HG03064 (cell line): Measurements from ENCODE around the gene OSCAR.
"Not testable (repeated sequence)": the region's sequence is repeated elsewhere in the genome, so short reads cannot be mapped to it uniquely, and the experiment has no call there.

Experiments used
- ATAC-seq: cut with Tn5 transposase; IDR thresholded peaks from one replicate; pipeline ENCODE4 v1.9.1; 2021; ENCODE audit warnings: low read depth; ENCODE audit not compliant: unreplicated experiment

Gene OSCAR

DNA sequence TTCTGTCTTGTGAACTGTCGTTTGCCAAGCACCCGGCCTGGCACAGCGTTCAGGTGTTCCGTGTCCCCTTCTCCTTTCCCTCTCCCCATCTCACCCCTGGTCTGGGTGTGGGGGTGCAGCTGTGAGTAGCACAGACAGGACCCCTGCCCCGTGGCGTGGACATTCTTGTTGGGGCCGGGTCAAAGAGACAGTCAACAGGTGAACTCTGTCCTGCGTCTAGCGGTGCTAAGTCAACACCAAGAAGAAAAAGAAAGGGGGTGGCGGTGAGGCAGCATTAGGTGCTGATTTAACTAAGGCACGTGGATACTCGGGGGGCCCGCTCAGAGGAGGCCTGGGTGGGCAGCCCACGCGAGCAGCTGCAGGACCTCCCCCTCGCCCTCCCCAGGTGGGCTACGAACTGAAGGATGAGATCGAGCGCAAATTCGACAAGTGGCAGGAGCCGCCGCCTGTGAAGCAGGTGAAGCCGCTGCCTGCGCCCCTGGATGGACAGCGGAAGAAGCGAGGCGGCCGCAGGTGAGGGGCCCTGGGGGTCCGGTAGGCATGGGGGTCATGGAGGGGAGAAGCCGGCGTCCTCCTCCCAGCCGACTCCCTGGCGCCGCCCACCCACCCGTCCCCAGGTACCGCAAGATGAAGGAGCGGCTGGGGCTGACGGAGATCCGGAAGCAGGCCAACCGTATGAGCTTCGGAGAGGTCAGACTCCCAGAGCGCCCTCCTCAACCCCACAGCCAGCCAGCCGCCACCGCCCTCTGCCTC lies 27.3 kb upstream of the OSCAR start:
- ATAC-seq: no peak

DNA sequence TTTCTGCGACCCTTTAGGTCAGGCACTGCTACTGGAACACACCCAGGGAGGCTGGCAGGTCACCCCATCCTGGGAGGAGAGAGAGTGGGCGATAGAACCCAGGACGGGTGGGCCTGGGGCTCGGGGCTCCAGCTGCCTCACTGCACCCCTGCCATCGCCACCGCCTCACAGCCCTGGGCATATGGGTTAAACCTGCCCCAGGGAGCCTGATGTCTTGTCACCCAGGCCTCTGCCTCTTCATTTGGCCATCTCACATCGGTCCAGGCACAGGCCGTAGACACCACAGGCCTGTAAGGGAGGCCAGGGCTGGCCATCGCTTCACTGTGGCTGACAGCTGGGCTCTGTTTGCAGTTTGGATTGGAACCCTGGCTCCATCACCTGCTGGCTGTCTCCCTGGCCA lies 25.1 kb upstream of the OSCAR start:
- ATAC-seq: no peak

DNA sequence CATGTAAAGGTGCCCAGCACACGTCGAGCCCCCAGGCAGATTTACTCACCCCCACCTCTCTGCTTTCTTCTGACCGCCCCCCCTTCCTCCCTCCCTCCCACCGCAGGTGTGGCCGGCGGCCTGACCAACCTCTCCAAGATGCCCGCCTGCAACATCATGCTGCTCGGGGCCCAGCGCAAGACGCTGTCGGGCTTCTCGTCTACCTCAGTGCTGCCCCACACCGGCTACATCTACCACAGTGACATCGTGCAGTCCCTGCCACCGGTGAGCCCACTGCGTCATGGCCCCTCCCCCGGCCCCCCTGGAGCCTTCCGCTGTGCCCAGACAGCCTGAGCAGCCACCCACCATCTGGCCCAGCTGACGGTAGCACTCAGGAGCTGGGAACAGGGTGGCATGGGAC lies 23.8 kb upstream of the OSCAR start:
- no peak for ATAC-seq

DNA sequence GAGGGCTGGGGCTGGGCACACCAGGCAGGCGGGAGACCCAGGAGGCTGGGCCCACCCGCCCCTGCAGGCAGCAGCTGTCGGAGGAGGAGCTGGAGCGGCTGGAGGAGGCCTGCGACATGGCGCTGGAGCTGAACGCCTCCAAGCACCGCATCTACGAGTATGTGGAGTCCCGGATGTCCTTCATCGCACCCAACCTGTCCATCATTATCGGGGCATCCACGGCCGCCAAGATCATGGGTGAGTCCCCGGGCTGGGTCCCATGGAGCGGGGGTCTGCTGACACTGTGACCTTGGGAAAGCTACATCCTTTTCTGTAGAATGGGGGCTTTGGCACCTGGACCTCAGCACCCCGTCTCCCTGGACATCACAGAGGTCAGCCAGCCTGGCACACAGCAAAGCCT lies 23.1 kb upstream of the OSCAR start:
- ATAC-seq: no peak

DNA sequence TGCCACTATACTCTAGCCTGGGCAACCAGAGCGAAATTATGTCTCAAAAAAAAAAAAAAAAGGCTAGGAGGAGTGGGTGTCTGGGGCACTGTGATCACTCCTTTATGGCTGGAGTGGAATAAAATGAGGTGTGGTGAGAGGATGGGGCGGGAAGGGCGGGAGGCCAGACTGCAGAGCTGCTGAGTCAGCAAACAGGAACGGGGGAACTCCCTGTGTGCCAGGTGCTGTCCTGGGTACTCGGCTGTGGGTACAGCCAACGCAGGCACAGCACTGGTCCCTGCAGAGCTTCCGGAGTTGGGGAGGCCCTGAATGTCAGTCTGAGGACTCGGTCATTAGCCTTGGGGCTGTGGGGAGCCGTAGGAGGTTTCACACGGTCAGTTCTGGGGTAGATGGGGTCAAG lies 20.7 kb upstream of the OSCAR start:
- ATAC-seq: no peak

DNA sequence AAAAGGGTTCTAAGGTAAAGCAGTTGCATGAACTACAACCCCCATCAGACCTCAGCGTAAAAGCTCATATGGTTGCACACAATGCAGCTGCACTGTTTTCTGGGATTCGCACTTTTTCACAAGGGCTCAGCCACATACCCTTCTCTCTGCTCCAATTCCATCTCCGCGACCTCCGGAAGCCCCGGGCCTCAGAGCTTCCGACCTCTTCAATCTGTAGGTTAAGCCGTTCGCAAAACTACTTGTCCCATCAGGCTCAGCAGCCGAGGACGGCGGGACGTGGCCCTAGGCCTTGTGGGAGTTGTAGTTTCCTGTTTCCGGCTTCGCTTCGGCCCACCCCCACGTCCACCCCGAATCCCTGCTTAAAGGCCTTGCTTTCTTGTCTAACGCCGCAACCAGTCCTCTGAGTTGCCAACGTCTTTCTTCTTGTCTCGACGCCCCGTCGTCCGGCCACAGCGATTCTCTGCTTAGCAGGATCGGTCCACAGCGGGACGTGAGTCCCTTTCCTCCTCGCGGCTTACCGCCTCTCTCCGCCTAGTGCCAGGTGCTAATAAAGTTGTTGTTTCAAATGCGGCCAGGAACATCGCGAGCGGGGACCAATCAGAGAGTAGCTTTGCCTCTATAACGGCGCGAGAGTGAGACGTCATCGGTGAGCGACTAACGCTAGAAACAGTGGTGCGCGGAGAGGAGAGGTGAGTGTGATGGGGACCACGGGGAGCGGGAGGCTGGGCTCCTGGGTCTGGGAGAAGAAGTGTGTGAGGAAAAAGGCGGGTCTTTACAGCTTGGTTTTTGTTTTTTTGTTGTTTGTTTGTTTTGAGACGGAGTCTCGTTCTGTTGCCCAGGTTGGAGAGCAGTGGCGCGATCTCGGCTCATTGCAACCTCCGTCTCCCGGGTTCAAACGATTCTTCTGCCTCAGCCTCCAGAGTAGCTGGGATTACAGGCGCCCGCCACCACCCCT lies 14.8 kb upstream of the OSCAR start, which contains the start of the genes PRPF31 and TFPT:
TSS of gene PRPF31 (plus strand) at position 646 of the 955 bp plus-strand sequence. CDS start 2,525 bp downstream, outside the sequence.
TSS of gene TFPT (minus strand) at position 549 of the 955 bp plus-strand sequence. CDS start at position 161, 388 bp downstream.
- peak; percentile 76 for ATAC-seq

DNA sequence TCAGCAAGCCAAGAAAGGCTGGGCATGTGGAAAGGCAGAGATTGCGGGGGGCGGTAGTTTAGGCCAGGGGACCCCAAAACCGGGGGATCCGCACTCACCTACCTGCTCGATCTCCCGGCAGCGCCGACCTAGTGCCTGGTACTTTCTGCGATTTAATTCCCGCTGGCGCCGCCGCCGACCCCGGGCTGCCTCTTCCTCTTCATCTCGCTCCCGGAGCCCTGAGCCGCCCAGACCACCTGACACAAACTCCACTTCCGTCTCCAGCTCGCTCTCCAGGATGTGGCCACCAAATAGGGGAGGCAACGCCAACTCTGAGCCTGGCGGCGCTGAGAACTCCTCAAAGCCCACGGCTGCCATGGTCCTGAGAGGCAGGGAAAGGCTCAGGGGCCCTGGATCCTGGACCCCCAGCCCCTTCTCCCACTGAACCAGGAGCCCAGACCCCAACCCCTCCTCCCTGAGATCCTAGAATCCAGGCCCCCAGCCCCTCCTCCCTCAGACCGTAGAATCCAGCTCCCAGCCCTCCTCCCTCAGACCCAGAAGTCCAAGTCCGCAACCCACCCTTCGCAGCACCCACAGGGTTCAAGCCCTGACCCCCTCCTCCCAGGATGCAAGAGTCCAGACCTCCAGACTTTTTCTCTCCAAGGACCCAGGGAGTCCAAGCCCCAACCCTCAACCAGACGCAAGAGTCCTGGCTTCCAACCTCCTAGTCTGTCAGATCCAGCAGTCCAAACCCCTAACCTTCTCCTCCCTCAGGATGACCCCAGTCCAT lies 13.9 kb upstream of the OSCAR start:
- peak; percentile 2 for ATAC-seq

DNA sequence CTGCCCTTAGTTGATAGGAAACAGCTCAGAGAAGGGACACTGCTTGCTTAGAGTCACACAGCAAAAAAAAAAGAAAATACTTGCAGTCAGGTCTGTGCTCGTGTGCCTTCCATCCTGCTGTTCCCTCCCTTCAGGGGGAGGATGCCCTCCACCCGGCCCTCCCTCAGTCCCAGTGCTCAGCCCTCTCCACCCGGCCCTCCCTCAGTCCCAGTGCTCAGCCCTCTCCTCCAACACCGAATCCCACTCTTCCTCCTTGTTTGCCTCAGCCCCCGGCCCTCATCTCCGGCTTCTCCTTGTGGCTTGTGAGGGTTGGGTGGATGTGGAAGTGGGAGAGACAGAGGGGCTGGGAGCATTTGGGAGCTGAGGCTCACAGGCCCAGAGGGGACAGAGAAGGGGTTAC lies 9.0 kb upstream of the OSCAR start:
- no peak for ATAC-seq

DNA sequence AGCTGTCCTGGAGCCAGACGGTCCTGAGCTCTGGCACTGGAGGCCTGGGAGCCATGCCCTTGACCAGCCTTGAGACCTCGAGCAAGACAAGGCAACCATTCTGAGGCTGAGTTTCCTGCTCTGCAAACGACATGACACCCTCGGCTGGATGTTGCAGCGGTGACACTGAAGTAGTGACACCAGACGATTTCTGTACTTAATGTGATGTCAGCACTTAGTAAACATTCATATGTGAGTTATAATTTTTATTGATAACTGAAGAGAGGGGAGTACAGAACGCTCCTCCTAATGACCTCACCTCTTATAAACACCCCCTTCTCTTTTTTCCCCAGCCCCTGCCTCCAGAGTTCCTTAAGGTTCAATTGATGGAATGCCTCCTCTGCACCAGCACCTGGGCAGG lies 7.9 kb upstream of the OSCAR start:
- ATAC-seq: no peak

DNA sequence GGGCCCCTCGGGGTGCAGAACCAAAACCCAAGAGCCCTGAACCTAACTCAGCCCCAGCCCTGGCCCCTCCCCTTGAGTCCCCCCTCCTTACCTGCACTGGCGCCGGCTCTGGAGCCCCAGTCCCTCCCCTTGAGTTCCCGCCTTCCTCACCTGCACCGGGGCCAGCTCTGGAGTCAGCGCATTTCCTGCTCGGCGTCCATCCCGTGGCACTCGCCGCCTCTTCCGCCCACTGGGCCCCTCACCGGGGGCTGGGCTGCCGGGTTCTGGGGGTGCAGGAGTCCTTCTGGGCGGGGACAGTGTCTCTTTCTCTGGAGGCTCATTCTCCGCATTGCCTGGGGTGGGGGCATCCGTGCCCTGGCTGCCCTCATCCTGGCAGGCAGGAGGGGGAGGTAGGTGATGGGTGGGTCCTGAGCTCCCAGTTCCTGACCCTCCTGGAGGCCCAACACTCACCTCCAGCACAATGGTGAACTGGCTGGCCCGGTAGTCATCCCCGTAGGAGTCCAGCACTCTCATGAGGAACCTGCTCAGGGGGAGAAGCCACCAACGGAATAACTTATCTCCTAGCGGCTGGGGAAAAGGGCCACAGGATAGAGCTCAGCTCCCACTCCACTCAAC lies 7.4 kb upstream of the OSCAR start:
- no peak for ATAC-seq

DNA sequence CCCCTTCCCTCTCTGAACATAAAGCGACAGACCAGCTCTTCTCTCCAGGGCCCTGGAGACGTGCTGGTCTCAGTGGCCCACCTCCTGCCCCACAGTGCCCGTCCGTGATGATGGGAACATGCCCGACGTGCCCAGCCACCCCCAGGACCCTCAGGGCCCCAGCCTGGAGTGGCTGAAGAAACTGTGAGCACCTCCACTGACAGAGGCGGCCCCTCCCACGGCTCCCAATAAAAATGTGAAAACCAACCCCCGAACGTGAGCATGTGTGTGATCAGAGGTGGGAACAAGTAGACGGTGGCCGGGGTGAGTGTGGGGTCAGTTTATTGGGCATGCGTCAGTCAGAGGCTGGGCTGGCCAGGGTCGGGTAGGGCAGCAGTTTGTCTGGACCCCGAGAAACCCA lies 6.1 kb upstream of the OSCAR start:
- ATAC-seq: no peak

DNA sequence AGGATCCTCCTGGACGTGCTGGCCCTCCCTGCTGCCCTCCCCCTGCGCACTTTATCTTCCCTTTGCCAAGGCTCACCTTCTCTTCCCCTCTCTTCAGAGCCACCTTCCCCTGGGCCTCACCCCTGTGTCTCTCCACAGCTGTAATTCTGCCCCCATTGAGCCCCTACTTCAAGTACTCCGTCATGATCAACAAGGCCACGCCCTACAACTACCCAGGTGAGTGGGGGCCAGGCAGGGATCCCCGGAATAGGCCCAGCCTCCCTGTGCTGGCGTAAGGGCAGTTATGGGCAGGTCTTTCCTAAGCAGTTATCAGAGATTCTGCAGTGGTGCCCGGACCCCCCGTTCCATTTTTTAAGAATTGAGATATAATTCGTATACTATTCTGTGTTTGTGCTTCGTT lies 5.2 kb upstream of the OSCAR start:
- ATAC-seq: no peak

DNA sequence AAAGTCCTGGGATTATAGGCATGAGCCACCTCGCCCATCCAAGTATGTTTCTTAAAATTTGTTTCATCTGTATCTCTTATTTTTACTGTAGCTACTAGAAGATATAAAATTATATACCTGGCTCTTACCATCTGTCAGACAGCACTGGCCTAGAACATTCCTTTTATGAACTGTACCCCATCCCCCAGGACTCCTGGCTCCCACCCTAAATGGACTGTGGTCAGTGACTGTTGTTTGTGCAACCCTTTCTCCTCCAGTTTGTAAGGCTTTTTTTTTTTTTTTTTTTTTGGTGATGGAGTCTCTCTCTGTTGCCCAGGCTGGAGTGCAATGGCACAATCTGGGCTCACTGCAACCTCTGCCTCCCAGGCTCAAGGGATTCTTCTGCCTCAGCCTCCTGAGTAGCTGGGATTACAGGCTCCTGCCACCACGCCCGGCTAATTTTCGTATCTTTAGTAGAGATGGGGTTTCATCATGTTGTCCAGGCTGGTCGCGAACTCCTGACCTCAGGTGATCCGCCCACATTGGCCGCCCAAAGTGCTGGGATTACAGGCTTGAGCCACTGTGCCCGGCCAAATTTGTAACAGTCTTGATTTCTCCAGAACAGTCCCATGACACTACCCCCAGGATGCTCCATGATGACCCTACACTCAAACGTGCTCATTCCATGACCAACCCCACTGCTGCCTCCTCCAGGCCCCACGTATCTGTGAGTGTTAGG lies 4.6 kb upstream of the OSCAR start:
- ATAC-seq: no peak

DNA sequence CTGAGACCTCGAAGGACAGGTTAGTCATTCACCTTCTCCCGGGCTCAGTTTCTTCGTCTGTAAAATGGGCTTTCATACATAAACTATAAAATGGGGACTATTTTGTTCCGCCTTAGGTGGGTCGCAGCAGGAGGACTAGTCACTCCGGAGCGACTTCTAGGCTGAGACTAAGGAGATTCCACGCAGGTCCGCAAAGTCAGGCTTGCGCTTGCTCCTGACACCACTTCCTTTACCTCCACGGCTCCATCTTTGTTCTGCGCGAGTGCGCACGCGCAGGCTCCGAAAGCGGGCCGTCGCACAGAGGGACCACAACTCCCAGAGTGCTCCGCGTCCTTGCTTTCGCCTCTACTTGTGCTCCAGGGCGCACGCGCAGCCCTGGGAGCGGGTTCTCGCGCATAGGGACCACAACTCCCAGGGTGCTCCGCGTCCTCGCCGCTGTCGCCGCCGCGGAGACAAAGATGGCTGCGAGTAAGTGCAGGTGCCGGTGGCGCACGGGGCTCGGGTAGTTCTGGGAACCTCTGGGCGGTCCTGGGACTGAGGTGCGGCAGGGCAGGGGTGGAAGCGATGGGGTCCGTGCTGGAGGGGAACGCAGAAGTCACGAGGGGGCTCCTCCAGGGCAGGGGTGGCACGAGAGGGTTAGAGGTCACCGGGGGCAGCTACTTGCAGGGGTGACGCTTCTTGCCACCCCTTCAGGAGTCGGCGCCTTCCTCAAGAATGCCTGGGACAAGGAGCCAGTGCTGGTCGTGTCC lies 2.0 kb upstream of the OSCAR start, which contains the start of gene NDUFA3:
TSS of gene NDUFA3 (plus strand) at position 435 of the 749 bp plus-strand sequence. CDS start at position 459, 24 bp downstream.
- peak; percentile 81 for ATAC-seq

DNA sequence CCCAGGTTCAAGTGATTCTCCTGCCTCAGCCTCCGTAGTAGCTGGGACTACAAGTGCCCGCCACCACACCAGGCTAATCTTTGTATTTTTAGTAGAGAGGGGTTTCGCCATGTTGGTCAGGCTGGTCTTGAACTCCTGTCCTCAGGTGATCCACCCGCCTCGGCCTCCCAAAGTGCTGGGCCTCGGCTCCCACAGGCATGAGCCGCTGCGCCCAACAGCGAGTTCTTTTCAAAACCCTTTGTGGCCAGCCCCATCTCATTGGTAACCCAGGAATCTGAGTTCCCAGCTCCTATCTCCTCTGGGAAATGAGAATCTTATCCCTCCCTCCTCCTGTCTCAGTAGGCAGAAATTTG lies 724 bp downstream of the OSCAR start:
- not testable (repeated sequence) for ATAC-seq

DNA sequence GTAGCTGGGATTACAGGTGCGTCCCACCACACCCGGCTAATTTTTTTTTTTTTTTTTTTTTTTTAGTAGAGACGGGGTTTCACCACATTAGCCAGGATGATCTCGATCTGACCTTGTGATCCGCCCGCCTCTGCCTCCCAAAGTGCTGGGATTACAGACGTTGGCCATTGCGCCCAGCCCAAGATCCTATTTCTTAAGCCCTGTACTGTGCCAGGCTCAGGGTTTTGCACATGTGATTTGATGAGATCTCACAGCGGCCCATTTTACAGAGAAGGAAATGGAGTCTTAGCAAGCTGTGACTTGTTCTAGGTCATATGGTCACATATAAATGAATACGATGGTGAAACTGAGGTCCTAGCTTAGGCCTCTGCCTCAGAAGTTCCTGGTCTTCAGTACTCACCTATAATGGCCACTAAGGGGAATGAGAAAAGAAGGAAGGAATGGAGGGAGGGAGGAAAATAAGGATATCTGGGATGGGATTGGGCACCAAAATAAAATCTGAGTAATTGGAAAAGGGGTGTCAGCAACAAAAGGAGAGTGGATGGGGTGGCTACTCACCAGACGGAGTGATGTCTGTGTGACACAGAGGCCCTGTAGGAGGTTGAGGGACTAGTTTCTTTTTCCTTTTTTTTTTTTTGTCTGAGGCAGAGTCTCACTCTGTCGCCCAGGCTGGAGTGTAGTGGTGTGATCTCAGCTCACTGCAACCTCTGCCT lies 1.3 kb downstream of the OSCAR start:
- no peak for ATAC-seq

DNA sequence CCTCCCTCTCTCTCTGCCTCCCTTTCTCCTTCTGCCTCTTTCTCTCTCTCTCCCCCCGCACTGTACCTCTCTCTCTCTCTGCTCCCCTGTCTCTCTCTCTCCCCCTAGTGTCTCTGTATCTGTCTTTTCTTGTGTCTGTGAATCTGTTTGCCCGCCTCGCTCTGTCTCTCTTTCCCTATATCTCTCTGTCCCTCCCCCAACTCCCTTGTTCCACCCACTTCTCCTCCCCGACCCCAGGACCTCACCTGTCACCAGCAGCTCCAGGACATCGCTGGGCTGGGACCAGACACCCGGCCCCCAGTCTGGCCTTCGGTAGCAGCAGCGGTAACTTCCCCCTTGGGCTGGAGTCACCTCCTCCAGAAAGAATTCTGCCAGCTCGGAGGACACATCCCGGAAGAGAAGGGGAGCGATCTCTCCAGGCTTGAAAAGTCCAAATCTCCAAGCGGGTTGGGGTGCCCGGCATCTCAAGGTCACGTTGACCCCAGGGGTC lies 3.9 kb downstream of the OSCAR start:
- ATAC-seq: no peak
